ENCODE results near the gene COL13A1.

COL13A1 gene

DNA sequence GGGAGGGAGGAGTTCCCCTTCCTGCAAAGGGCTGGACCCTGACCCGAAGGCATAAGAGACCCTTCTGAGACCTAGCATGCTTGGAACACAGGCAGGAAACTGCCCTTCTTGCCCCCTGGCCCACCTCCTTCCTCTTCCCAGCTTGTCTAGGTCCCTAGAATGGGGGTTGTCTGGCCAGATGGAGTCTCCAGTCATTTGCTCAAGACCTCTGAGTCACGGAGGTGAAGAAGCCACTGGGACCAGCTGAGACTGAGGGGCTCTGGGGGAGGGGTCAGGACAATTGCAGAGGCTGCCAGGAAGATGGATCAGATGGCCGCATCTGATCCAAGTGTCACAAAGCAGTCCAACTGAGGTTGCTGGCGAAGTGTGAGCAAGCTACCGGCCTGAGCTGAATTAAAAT, 46.2 kb downstream of the COL13A1 start:
- no peak for DNase-seq

DNA sequence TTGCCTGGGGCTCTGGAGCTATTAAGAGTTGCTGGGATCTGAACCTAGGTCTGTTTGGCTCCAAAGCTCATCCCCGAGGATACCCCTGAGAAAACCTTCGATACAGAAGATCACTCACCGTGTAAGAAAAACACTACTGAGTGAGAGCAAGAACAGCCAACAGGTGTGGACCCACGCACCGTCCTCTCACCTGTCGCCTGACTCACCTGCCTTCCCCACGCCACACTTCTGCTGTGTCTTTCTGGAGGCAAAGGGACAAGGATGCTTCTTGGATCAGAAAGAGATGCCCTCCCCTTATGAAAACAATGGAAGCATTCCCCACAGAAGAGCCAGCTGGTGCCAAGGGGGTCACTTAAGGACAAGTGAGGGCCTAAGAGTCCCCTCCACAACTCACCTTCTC, 46.7 kb downstream of the COL13A1 start:
- no peak for DNase-seq

DNA sequence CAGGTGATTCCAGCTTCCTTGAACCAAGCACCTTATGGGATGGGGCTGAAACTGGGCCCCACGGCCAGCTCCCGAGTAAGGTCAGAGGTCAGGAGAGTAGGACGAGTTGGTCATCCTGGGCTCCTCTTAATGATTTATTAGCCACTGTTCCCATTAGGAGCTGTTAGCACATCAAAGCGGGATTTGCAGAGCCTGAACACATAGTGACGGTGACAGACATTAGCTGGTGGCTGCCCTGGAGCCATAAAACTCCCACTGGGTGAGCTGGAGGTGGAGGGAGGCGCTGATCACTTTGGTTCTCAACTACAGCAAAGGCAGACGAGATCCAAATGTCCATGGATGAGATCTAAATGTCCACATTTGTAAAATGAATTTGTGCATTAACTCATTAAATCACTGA, 48.1 kb downstream of the COL13A1 start:
- DNase-seq, result no peak

DNA sequence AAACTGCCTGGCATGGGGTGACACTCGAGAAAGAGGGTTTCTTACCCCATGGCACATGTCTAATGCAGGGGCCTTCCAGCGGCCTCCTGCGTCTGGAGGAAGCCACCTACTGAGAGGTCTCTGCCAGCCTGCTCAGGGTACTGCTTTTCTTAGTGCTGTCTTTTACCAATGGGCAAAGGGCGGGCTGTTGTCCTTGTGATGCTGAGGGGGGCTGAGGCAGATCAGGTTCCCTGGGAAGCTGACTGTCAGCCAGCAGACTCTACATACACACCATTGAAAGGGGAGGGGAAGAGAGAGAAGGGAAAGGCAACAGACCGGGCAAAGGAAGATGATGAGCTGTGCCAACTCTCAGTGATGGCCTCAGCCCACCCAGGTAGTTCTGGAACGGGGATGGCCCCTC, 48.7 kb downstream of the COL13A1 start:
- DNase-seq, result no peak

DNA sequence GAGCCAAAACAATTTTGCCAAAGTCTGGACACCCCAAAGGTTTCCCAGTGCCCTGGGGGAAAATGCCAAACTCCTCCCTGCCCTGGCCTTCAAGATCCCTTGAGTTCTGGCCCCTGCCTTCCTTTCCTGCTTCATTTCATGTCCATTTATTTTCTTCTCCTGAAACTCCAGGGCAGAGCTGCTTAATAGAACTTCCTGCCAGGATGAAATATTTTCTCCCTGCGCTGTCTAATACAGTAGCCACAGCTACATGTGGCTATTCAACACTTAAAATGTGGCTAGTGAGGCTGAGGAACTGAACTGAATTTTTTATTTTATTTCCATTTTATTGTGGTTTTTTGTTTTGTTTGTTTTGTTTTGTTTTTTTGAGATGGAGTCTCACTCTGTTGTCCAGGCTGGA, 49.6 kb downstream of the COL13A1 start:
- DNase-seq, result no peak

DNA sequence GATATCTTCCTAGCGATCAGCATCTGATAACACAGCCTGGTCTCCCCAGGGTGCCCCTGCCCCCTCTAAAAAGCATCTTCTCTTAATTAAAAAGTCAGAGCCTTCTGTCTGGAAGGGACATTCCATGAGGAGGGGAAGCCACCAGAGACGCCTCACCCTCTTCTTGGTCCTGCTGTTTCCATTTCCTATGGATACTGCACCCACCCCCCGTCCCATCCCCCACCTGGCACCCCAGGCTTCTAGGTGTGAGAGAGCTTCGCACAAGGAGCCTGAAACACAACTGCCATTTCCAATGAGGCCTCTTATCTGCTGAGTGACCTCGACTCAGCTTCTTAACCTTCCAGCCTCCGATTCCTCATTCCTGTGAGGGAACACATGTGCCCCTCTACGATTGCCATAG, 51.4 kb downstream of the COL13A1 start:
- no peak for DNase-seq

DNA sequence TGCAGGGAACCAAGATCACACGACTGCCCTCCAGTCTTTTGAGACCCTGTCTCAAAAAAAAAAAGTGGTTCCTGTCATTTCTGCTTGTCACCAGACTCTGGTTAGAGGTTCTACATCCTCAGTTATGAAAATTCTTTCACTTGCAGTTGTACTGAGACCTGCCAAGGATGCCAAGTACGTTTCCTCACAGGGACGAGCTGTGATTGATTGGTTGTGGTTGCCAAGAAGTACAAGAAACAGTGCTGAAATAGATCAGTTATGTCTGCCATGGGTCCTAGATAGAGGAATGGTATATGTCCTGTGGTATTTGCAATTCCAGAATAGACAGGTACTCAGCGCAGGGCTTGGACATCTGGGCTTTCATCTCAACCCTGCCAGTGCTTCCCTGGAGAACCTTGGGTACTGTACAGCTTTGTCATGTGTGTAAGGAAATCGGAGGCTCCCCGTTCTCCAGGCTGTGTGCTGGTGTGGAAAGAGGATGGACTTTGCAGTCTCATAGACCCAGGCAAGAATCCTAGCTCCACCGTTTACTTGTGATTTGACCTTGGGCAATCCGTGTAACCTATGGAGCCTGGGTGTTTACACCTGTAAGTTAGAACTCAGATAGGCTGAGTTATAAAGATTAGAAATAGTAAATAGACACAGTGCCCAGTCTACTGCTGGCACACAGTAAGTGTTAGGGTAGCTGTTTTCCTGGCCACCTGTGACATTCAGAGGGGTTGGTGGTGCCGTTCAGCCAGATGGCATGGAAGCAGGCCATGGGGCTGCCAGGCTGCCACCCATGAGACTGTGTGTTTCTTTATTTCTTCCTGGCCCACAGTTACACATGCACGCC, 53.0 kb downstream of the COL13A1 start:
- no peak for DNase-seq

DNA sequence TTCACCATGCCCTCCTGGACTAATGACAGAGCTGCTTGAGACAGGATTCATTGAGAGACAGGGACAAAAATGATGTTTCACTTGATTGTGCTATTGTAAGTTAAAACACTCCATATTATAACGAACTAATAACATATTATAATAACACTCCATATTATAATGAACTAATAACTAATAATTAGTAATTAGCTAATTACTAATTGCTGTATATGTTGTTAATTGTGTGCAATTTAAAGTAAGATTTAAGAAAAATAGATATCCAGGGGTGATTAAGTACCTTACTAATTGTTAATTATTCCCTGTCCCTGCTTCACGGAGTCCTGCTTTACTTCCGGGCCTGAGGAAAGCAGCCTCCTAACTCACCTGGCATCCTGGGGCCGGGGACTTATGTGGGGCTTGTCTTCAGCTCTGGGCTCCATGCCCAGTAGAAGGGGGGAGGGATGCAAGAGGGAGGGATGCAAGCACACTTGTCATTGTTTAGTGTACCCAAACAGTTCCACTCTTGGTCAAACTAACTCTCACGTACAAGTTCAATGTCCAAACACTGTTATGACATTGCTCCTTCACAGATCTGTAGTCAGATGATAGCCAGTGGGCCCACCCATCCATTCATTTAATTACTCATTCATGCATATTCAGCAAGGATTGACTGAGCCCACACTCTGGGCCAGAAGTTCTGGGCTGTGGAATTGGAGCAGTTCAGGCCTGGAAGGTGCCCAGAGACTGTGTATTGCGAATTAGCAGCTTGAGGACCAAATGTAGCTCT, 53.8 kb downstream of the COL13A1 start:
- DNase-seq, result no peak

DNA sequence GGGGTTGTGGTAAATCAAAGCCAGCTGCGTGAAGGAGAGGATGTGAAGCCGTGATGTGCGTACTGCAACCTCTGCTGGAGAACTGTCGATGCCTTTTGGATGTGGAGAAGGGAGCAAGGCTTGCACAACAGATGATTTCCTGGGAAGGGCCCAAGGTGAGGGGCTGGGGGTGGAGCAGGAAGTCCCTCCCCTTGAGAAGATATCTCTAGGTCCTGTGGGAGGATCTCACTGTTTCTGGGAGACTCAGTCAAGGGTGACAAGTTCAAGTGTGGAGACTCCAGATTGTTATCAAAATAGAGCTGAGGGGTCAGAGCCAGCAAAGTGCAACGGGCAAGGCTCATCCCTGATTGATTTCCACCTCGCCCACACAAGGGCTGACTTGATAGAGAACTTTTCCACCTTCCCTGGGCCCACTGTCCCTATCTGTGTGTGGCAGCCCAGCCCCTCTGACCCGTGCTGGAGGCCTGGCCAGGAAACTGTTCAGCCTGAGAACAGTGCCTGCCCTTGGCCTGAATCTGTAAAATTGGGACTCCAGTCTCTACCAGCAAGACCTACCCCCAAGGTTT, 55.0 kb downstream of the COL13A1 start:
- no peak for DNase-seq

DNA sequence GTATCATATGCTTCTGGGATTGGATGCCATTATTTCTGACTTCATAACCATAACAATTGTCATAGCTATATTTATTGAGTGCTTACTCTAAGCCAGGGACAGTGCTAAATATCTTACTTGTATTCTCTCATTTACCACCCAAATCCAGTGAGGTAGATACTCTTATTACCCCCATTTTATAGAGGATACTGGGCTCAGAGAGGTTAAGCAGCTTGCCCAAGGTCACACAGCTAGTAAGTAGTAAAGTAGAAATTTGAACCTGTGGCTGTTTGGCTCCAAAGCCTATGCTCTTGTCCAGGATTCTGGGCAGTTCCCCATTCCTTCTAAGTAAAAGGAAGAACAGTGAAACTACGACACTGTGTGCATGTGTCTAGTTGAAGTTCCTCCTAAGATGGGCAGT, 56.5 kb downstream of the COL13A1 start:
- DNase-seq, result no peak

DNA sequence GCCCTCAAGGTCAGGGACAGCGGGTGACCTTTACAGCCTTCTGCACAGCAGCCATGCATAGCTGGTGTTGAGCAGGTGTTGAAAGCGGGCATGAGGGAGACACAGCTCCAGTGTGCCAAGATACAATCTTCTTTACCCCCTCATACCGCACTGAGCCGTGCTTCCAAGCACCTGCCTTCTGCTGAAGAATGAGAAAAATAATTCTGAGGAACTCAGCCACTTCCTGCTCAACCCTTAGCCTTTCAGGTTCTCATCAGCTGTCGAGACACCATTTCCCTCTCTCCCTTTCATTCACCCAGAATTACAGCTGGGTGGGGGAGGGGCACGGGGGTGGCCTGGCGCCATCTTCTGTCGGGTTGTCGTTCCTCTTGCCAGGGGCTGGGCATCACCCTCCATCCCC, 58.6 kb downstream of the COL13A1 start:
- no peak for DNase-seq

DNA sequence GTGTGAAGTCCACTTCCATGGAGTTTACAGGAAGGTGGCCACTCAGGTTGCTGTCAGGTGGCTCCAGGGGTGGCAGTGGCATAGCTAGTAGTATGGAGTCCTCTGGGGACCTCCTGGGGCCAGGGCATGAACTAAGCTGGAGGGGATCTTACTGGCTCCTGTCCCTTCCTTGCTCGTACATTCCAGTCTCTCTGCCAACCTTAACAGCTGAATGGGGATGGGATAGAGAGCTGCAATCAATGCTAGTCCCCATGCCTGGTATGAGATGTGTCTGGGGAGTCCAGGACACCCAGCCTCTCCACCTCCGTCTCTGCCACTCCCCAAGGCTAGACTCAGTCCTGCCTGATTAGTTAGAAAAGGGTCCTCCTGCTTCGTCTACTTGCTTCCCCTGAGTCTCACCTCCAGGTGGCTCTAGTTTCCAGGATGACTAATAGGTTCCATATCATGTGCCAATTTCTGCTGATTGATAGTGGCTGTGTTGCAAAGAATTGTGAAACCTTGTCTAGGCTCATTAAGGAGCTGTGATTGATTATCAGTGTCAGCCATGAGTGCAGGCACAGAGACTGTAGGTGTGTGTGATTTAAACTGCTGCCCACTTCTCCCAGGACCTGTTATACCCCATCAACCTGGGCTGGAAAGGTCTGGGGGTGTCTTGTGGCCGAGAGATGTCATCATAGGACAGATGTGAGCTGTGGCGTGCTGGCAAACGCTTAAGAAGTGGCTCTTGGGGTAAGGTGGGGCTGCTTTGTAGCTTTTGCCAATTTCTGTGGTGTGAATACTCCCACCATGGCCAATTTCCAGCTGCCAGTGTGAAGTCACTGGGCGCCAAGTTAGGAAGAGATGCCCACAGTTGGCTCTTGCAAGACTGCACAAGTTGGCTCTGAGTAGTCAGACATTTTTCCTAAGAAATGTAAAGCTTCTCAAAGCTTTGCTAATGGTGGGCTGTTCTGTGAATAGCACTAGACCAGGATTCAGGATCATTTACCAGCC, 59.8 kb downstream of the COL13A1 start:
- no peak for DNase-seq

DNA sequence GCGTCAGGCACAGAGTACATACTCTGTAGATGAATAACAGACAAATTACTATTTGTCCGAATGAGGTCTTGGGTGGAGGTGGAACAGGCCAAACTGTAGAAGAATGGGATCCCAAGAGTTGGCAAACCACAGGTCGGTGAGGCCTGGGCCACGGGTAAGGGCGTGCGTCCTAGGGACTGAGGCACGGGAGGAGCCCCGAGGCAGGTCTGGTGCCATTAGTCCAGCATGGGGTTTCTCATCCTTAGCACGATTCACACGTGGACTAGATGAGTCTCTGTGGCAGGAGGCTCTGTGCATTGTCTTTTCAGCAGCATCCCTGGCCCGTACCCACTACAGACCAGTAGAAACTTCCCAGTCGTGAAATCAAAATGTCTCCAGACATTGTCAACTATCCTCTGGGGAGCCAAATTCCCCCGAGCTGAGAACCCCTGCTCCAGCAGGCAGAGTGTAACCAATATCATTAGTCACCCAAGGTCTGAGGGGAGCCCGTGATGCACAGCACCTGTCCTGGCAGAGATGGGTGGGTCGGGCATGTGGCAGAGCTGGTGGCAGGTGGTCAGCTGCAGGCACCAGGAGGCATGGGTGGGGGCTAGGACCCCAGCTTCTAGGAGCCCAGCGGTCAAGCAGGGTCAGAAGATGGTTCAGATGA, 61.3 kb downstream of the COL13A1 start:
- DNase-seq, result no peak

DNA sequence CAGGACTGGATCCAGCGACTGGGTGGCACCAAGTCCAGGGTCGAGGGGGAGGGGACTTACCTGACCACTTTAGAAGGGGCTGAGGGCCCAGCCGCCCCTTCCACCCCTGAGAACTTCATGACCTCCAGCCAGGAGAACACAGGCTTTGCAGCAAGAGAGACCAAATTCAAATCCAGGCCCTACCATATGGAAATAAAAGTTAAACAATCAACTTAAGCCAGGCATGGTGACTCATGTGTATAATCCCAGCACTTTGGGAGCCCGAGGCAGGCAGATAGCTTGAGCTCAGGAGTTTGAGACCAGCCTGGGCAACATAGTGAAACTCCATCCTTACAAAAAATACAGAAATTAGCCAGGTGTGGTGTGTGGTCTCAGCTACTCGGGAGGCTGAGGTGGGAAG, 61.9 kb downstream of the COL13A1 start:
- DNase-seq, result no peak

DNA sequence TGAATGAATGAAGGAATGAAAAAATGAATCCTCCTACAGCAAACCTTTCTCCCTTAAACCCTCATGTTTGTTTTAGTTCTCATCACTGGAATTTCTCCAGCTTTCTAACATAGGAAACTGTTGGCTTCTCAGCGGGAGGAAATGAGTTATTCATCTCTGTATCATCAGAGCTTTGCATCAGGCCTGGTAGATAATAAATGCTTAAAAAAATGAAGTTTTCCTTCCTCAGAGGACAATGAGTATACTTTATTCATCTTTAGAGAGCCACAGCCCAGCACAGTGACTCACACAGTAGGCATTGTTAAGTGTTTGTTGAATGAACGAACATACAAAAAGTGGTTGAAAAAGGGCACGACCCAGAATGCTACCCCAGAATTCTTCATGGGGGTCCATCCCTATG, 62.6 kb downstream of the COL13A1 start:
- no peak for DNase-seq

DNA sequence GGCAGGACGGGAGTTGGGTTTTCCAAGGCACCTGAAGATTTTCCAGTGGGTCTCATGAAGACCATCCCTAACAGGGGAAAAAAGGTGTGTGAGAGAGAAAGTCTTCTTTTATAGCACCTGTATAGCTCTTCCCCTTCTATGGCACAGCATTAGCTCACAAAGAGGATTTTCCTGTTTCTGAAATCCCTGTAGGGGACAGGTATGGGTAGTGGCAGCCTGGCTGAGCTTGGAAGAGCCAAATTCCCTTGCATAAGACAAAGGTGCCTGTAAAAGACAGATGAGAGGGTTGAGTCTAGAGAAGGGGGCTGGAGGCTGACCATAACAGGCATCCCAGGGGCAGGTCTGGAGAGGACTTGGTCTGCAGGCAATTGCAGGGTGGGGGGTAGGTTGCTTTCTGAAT, 63.7 kb downstream of the COL13A1 start:
- no peak for DNase-seq

DNA sequence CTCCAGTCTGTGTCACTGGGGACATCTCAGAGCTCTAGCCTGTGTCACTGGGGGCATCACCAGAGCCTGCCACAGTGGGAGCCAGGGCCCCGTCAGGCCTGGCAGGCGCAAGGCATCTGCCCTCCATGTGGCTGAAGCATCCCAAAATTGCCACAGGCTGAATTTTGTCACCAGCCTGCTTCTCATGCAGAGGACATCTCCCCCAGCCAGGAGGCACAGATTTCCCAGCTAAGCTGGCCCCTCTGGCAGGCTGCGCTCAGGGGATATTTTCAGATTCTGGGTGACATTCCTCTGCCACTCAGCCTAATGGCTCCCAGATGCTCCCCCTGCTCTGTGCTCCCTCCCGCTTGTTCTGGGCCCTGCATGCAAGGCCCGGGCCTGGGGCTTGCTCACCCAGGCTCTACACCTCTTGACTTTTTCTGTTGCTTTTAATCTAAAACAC, 64.6 kb downstream of the COL13A1 start:
- no peak for DNase-seq

DNA sequence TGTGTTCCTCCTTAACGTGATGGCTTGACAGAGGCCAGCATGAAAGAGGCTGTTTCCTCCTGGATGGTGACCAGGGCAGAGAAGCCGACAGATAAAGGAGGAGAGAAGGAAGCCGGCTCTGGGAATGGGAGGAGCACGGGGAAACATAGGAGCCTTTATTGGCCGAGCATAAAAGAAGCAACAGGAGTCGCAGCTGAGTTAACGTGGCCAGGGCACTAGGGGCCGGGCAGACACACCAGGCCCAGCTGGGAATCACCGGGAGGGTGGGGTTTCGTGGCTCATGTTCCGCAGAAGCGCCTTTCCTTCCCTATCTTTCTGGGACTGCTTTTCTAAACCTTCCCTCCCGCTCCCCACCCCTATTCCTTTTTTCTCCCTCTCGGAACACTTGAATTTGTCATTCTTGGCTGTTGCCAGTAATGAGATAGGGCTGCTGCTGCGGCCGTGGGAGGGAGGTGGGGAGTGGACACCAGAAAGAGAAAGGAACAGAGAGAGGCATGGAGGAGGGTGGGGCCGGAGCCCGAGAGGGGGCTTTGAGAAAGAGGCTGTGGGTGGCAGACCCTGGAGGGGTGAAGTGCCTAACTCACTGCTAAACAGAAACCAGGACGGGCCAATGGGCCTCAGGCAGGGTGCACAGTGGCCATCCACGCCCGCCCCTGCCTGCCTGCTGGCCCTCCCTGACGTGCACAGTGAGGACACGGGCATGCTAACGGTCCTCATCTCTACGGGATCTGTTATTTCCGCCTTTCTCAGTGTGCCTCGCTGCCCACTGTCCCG, 65.2 kb downstream of the COL13A1 start:
- no peak for DNase-seq

DNA sequence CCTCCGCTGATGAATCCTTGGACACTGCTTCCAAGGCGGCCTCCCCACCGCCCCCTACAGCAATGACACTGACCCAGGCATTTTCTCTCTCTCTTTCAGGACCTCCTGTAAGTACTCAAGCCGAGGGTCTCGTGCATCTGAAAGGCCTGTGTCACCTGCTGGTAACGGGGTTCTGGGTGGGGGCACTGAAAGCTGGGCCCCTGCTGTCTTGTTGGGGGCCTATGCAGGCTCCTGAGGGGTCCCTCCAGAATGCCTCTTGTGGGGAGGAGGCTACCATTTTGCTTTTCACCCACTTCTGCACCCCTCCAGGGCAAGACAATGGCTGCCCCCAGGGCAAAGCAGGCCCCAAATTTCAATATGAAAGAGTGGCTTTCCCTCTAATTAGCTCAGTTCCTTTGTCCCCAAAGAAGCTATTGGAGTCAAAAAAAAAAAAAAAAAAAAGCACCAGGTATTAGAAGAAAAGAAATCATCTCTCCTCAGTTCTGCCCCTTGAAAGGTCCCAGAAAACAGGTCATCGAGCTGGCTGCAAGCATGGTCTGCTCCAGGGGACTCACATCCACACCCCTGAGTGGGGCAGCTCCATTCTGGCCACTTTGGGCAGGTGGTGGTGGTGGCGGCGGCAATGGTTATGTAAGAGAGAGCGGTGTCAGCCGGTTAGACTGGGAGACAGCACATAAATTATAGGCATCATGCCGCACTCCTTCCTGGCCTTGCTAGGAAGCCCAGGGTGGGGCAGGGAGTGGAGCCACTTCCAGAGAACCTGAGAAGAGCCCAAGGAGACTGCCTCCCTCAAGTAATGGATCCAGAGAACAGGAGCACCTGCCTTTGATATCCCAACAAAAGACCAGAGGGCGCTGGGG, 66.2 kb downstream of the COL13A1 start:
- no peak for DNase-seq

DNA sequence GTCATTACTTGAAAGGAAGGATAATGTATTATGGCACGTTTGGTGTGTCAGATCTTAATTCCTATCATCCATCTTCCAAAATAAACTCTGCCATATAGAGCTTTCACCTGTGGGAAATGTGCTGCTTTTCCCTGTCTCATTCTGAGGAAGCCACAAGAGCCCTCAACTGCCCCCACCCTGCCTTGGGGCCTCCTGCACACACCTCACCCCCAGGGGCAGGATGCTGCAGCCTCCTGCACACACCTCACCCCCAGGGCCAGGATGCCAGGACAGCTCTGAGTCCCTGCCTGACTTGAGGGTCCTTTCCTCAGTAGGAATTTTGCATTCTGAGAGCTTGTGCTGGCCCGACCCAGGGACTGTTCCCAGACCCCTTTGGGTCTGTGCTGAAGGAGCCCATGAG, 67.1 kb downstream of the COL13A1 start:
- DNase-seq, result no peak

All from NCI-H2081 (cell line).